K562 treated with DMSO at 1 percent for 4 hours (cell line): Measurements from ENCODE around the gene CD209. TPM values are rescaled to one million over a fixed set of nuclear protein-coding genes. Genes with fewer than 3 reads are reported as not detected.

Experiments used
- total RNA-seq: library from RNA; unstranded; fragments of 300-600 nt; gene quantifications from 2 replicates; pipeline ENCODE4 v1.2.3, GENCODE V29; 2022; ENCODE audit not compliant: insufficient read depth

CD209 gene
- not detected in 2 replicates for total RNA-seq

DNA sequence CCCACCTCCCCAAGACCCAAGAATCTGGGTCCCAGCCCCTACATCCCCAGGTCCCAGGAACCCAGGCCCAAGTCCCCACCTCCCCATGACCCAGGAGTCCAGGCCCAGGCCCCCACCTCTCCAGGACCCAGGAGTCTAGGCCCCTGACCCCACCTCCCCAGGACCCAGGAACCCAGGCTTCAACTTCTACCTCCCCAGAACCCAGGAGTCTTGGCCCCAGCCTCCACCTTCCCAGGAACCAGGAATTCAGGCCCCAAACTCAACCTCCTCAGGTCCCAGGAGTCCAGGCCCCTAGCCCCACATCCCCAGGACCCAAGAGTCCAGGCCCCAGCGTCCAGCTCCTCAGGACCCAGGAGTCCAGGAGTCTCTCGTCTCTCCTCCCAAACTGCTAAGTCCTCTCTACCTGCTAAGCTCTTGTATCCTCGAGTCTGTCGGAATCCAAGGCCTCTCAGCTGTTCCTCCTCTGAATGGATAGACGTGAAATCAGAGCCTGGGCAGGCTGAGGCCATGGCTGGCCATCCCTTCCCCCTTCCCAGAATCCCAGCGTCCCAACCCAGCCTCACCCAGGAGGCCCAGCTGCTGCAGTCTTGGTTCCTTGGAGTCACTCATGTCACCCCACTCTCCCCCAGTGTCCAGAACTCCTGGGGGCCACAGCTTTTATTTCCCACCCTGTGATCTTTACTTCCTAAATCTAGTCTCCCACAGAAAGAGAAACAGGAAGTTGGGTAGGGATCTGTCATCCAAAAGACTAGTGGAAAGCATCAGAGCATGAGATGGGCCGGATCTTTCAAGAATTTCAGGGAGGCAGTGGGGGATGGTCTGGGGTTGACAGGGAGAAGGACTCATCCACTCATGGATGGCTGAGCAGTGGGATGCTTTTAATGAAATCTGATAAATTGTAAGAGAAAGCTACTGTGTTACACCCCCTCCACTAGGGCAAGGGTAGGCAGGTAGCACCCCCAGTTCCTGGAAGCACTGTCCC is at the start of gene CD209:
TSS of gene CD209 (minus strand) at position 632 of the 982 bp plus-strand sequence. CDS start at position 609, 23 bp downstream.

DNA sequence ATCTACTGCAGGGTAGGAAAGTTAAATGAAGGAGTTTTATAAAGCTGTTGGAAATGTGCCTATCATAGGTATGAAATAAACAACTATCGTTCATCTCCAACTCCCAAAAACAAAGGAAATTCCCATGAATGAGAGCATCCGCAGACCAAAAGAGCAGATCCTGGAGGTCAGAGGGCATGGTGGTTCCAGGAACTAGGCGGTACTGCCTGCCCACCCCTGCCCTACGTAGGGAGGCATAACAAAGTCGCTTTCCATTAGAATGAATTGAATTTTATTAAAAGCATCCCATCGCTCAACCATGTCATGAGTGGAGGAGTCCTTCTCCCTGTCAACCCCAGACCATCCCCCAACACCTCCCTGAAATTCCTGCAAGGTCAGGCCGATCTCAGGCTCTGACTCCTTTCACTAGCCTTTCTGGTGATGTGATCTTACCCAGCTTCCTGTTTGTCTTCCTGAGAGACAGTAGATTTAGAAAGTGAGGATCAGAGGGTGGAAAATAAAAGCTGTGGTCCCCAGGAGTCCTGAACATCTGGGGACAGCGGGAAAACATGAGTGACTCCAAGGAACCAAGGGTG is 15.5 kb upstream of the CD209 start, which contains the start of gene CLEC4M:
TSS of gene CLEC4M (plus strand) at position 525 of the 575 bp plus-strand sequence. CDS start at position 549, 24 bp downstream.

DNA sequence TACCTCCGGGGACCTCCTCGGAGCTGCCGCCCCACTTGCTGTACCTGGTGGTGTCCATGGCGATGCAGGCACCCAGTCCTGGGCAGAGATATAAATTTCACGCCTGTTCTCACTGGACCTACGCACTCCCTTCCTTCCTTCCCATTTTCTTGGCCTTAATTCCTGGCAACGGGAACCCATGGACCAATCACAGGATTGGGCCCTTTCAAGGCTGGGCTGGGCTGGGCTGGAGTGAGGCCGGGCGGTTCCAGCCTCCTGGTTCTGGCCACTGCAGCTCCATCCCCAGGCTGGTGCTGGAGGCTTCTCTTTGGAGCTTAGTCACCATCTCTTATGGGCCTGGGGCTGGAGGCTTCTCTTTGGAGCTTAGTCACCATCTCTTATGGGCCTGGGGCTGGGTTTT is 15.3 kb downstream of the CD209 start, which contains the start of gene CLEC4G:
TSS of gene CLEC4G (minus strand) at position 66 of the 400 bp plus-strand sequence. CDS start at position 58, 8 bp downstream.

GRCh38 chr19:7701654-7702457 is 45.5 kb downstream of the CD209 start, which contains the start of gene FCER2:
Gene FCER2 (minus strand): TSS chr19:7702131. CDS start chr19:7699760, 2,371 bp downstream.

Other genes starting within 250 kb of the CD209 start
- 33.5 and 40.3 TPM in 2 replicates for gene ZNF358, start 231.4 kb downstream of the CD209 start, total RNA-seq
- 17.8 and 26.3 TPM in 2 replicates for gene MCOLN1, start 224.9 kb downstream of the CD209 start, total RNA-seq
- 44.3 and 75.9 TPM in 2 replicates for gene PNPLA6, start 211.8 kb downstream of the CD209 start, total RNA-seq
- 2.8 and 3.5 TPM in 2 replicates for gene CAMSAP3, start 151.7 kb downstream of the CD209 start, total RNA-seq
- 73.4 and 73.7 TPM in 2 replicates for gene XAB2, start 118.0 kb downstream of the CD209 start, total RNA-seq
- gene PET100, start 117.7 kb downstream of the CD209 start, total RNA-seq: 19.4 and 24.7 TPM in 2 replicates
- gene PCP2, start 113.8 kb downstream of the CD209 start, total RNA-seq: not detected in 2 replicates
- gene STXBP2, start 110.4 kb downstream of the CD209 start, total RNA-seq: 219 and 238 TPM in 2 replicates
- gene RETN, start 78.5 kb downstream of the CD209 start, total RNA-seq: not detected in 2 replicates
- gene MCEMP1, start 70.4 kb downstream of the CD209 start, total RNA-seq: 1.6 and 3.9 TPM in 2 replicates
- 90.6 and 98.1 TPM in 2 replicates for gene TRAPPC5, start 66.7 kb downstream of the CD209 start, total RNA-seq
- gene FCER2, start 45.4 kb downstream of the CD209 start, total RNA-seq: not detected in 2 replicates
- not detected in 2 replicates for gene CLEC4G, start 15.4 kb downstream of the CD209 start, total RNA-seq
- gene CLEC4M, start 15.7 kb upstream of the CD209 start, total RNA-seq: 0.40 TPM in 1 of 2 replicates, not detected in the other
- gene EVI5L, start 82.7 kb upstream of the CD209 start, total RNA-seq: 7.9 and 13.4 TPM in 2 replicates
- gene PRR36, start 126.9 kb upstream of the CD209 start, total RNA-seq: 0.12 TPM in 1 of 2 replicates, not detected in the other
- 3.9 and 4.0 TPM in 2 replicates for gene LRRC8E, start 141.0 kb upstream of the CD209 start, total RNA-seq
- gene MAP2K7, start 156.3 kb upstream of the CD209 start, total RNA-seq: 24.3 and 30.0 TPM in 2 replicates
- gene TGFBR3L, start 167.3 kb upstream of the CD209 start, total RNA-seq: 3.9 TPM in 2 replicates
- 45.1 and 48.4 TPM in 2 replicates for gene SNAPC2, start 172.8 kb upstream of the CD209 start, total RNA-seq
- 8.8 and 9.9 TPM in 2 replicates for gene CTXN1, start 178.6 kb upstream of the CD209 start, total RNA-seq
- gene TIMM44, start 196.1 kb upstream of the CD209 start, total RNA-seq: 150 and 161 TPM in 2 replicates